GM12878 (cell line): Measurements from ENCODE around the gene KPNA3. TPM values are rescaled to one million over a fixed set of nuclear protein-coding genes. Genes with fewer than 3 reads are reported as not detected.

Experiments used
- ATAC-seq: fragments of 200-7000 bp; cut with Tn5 transposase; 3 replicates; pipeline ENCODE4 v1.9.1; 2020; ENCODE audit warnings: mild to moderate bottlenecking, moderate library complexity
- BruUV-seq: library from RNA; stranded (reverse); fragments of 400-500 nt; replicated peaks from 2 replicates; lab custom pipeline; 2021; lab: Mats Ljungman, UMichigan
- CTCF ChIA-PET: fragments of 300-600 bp; sonication (Branson Sonifier 250); formaldehyde crosslinking; extraction: SDS; loops from one replicate; lab custom pipeline; 2021; ENCODE audit warnings: inconsistent platforms; lab: Yijun Ruan, JAX
- POLR2A ChIA-PET: fragments of 350-600 bp; formaldehyde crosslinking; extraction: SDS; loops from one replicate; lab custom pipeline; 2021; ENCODE audit warnings: inconsistent platforms; lab: Charles Lee
- RAD21 ChIA-PET: fragments of 300-600 bp; sonication (Branson Sonifier 250); formaldehyde crosslinking; loops from one replicate; lab custom pipeline; 2023; ENCODE audit warnings: antibody characterized with exemption; ENCODE audit not compliant: unreplicated experiment; lab: Charles Lee
- SMC1A ChIA-PET: fragments of 300-600 bp; sonication (Branson Sonifier 250); formaldehyde crosslinking; loops from one replicate; lab custom pipeline; 2023; ENCODE audit not compliant: unreplicated experiment, uncharacterized antibody; lab: Charles Lee
- DNase-seq: peaks from one replicate; pipeline ENCODE4 v3.0.0-alpha.2; 2011; ENCODE audit warnings: low read depth, low spot score
- FAIRE-seq: peaks from 3 replicates; lab custom pipeline; 2011; peaks lifted over from hg19 to GRCh38; lab: Jason Lieb, UNC
- H2AFZ ChIP-seq: 2 replicates; pipeline ENCODE4 v1.6.0; 2011; ENCODE audit warnings: low read depth, low read length, control low read depth; ENCODE audit not compliant: control insufficient read depth
- H3K27ac ChIP-seq: 2 replicates; pipeline ENCODE4 v1.5.1; 2011; ENCODE audit warnings: control low read depth; ENCODE audit not compliant: control insufficient read depth, insufficient read depth
- H3K27me3 ChIP-seq, 2 experiments: replicated peaks in 1 of 2; 2 replicates each; pipeline versions ENCODE4 v1.6.0 to v1.6.1; 2011; ENCODE audit warnings: low read length in 1 of 2; ENCODE audit not compliant: control insufficient read depth in 2 of 2, insufficient read depth in 2 of 2
- H3K36me3 ChIP-seq, 2 experiments: 2 replicates each; pipeline ENCODE4 v1.5.1; 2011; ENCODE audit warnings: low read length in 1 of 2; ENCODE audit not compliant: control insufficient read depth in 2 of 2, insufficient read depth in 2 of 2
- H3K4me1 ChIP-seq: 2 replicates; pipeline ENCODE4 v1.6.1; 2011; ENCODE audit warnings: mild to moderate bottlenecking, low read length, moderate library complexity, mixed read lengths; ENCODE audit not compliant: control insufficient read depth, insufficient read depth
- H3K4me2 ChIP-seq: 2 replicates; pipeline ENCODE4 v1.6.0; 2011; ENCODE audit warnings: control low read depth; ENCODE audit not compliant: control insufficient read depth, insufficient read depth
- H3K4me3 ChIP-seq: fragments of 200-600 bp; sonication (generic); 2 replicates; pipeline ENCODE4 v1.5.1; 2016
- H3K79me2 ChIP-seq: 2 replicates; pipeline ENCODE4 v1.6.0; 2011; ENCODE audit warnings: low read length; ENCODE audit not compliant: control insufficient read depth, insufficient read depth
- H3K9ac ChIP-seq: 2 replicates; pipeline ENCODE4 v1.8.0; 2011; ENCODE audit warnings: low read length, control low read depth, mixed read lengths; ENCODE audit not compliant: control insufficient read depth, insufficient read depth
- H3K9me3 ChIP-seq: replicated peaks from 3 replicates; pipeline ENCODE4 v1.5.1; 2011; ENCODE audit warnings: mild to moderate bottlenecking, low read length; ENCODE audit not compliant: control insufficient read depth, insufficient read depth
- H4K20me1 ChIP-seq: 2 replicates; pipeline ENCODE4 v1.6.0; 2011; ENCODE audit not compliant: control insufficient read depth, insufficient read depth
- CEBPZ ChIP-seq: fragments of 150-350 bp; IDR thresholded peaks from 2 replicates; pipeline ENCODE4 v1.6.1; 2016; ENCODE audit warnings: low read depth, low read length
- SKIL ChIP-seq: fragments of 450-650 bp; IDR thresholded peaks from 2 replicates; pipeline ENCODE4 v1.6.1; 2017; ENCODE audit warnings: mild to moderate bottlenecking, low read depth, inconsistent platforms; ENCODE audit not compliant: poor library complexity, severe bottlenecking
- SMAD5 ChIP-seq: IDR thresholded peaks from 2 replicates; pipeline ENCODE4 v1.6.1; 2016; ENCODE audit warnings: antibody characterized with exemption, low read depth
- SMARCA5 ChIP-seq: fragments of 450-650 bp; IDR thresholded peaks from 2 replicates; pipeline ENCODE4 v1.6.1; 2017; ENCODE audit warnings: mild to moderate bottlenecking
- SPI1 ChIP-seq: IDR thresholded peaks from 2 replicates; pipeline ENCODE4 v1.6.1; 2011; ENCODE audit warnings: low read depth, mild to moderate bottlenecking, low read length, moderate library complexity, borderline replicate concordance; ENCODE audit not compliant: insufficient read depth
- STAT1 ChIP-seq: fragments of 450-650 bp; conservative IDR thresholded peaks from 2 replicates; pipeline ENCODE4 v1.6.1; 2014; ENCODE audit warnings: antibody characterized with exemption, mild to moderate bottlenecking
- ZNF622 ChIP-seq: fragments of 450-650 bp; IDR thresholded peaks from 2 replicates; pipeline ENCODE4 v1.6.1; 2017; ENCODE audit warnings: mild to moderate bottlenecking, inconsistent platforms
- WGBS: methylation state at CpG from one replicate; pipeline ENCODE4 v1.1.6; 2016; ENCODE audit warnings: low lambda C conversion rate; ENCODE audit not compliant: insufficient replicate concordance, insufficient coverage; ENCODE audit errors: missing lambda C conversion rate; 5-methylcytosine and 5-hydroxymethylcytosine counted together
- in situ Hi-C: fragments of 300-500 bp; cut with MboI; formaldehyde crosslinking; loops from 9 replicates; pipeline ENCODE4 v1.14.3; 2018; ENCODE audit warnings: mixed read lengths
- intact Hi-C: fragments of 100-400 bp; cut with micrococcal nuclease; formaldehyde crosslinking; loops from one replicate; pipeline ENCODE4 v1.14.2; 2022; ENCODE audit not compliant: unreplicated experiment
- polyA plus RNA-seq, 11 experiments: library from polyadenylated mRNA; depleted of rRNA in 4 of 11; unstranded in 6 of 11; stranded (reverse) in 5 of 11; fragments of >200 nt; fragmentation: Nextera tagmentation in 4 of 11; fragmentation: Illumina TruSeq in 1 of 11; extraction: Ambion mirVana in 4 of 11; extraction: Trizol in 1 of 11; gene quantifications; 1 replicate in 1 of 11; 2 replicates in 10 of 11; pipeline versions ENCODE4 v1.2.1 to v1.2.3, GENCODE V29; 2011 to 2016; ENCODE audit warnings: inconsistent platforms in 2 of 11, missing spikeins in 2 of 11, low read depth in 1 of 11
- total RNA-seq, 4 experiments: library from RNA; depleted of rRNA in 3 of 4; stranded (reverse); fragments of >200 nt in 3 of 4; fragmentation: Illumina TruSeq in 1 of 4; extraction: Trizol in 1 of 4; gene quantifications; 2 replicates each; pipeline versions ENCODE4 v1.2.1 to v1.2.3, GENCODE V29; 2013 to 2021

Gene KPNA3
- total and polyA plus RNA-seq, 10 of the 15 experiments (the other 5 are each of a cell fraction or from before 2014, with no cell fraction given), result 23.3 to 50.5 (median 31.1) TPM

DNA sequence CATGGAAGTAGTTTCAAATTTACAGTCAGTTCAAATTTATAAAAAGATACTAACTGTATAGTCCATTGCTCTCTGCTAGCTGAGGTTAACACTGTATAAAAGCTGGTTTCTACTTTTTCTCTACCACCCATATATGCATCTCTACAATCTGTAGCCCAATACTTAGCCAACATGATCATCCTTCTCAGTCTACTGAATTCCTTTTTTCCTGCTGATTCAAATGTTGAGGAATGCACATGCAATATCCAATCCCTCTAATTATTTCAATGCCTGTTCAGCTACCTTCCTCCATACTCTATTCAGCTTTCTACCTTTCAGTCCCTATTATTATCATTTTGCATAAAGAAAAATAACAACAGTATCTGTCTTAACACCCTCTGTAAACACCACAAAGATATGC lies 15.6 kb downstream of the KPNA3 start:
- ChIA-PET CTCF (interaction anchor here (0.5 to 1.2 kb wide), 4 partner anchors 10 to 23 kb away, joined by 3 to 5 read pairs (median 4); no protein-coding TSS in a partner anchor), SMC1A (interaction anchor here (1.0 kb wide), 2 partner anchors 64 to 87 kb away, joined by 3 to 4 read pairs; no protein-coding TSS in a partner anchor)
- BruUV-seq, result no TSS peak
- Histone ChIP-seq H3K79me2 (peaks cover 60% of the 10 kb centered on the region), H3K4me3 (no peak overlapping the region), H2AFZ (no peak overlapping the region), H3K27ac (no peak overlapping the region), H4K20me1 (no peaks in the 10 kb centered on the region), H3K9ac (no peak overlapping the region), H3K9me3 (no peaks in the 10 kb centered on the region; the same call in 2 of the 3 replicates)
- in situ Hi-C loops, result no loop called here
- DNase-seq, result no peak
- no peak for FAIRE-seq
- no peak for TF ChIP-seq SMAD5
- TF ChIP-seq, all 136 proteins: peak for 0
- intact Hi-C loops, result no loop called here
- ATAC-seq, result no peak
- no peaks in the 10 kb centered on the region for H3K36me3 ChIP-seq
- no peaks in the 10 kb centered on the region for H3K4me1 ChIP-seq
- H3K4me2 ChIP-seq, result no peak overlapping the region
- POLR2A ChIA-PET, result interaction anchor here (0.6 to 1.1 kb wide), 2 partner anchors 15 to 60 kb away, joined by 3 to 4 read pairs; no protein-coding TSS in a partner anchor
- H3K27me3 ChIP-seq, result no peaks in the 10 kb centered on the region
- RAD21 ChIA-PET, result no interaction called here

DNA sequence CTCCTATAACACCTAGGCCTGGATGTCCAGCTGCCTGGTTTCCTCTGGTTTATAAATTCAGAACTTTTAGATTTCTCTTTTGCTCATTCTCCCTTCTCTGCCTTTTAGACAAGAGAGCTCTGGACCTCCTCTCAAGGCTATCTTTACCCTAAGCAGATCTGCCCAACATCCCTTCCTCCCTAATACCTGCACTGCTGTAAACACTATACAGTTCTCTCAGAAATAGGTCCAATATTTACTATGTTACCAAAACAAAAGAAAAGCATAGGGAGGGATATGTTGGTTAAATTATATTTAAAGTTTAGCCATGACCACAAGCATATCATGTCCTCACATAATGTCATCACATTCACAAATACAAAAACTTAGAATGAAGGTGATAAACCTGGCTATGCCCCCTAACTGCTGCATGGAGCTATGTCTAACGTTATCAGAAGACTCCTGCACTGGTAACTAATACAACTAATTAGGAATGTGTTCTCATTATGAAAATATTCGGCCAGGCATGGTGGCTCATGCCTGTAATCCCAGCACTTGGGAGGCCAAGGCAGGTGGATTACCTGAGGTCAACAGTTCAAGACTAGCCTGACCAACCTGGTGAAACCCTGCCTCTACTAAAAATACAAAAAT lies 18.0 kb downstream of the KPNA3 start:
- in situ Hi-C loops (no loop called here), intact Hi-C loops (no loop called here)
- CTCF ChIA-PET, result interaction anchor here (2.0 kb wide), 2 partner anchors 13 to 16 kb away, joined by 4 to 10 read pairs; no protein-coding TSS in a partner anchor
- BruUV-seq, result no TSS peak
- DNase-seq (no peak), FAIRE-seq (no peak), ATAC-seq (no peak)
- POLR2A ChIA-PET, result interaction anchor here (0.5 kb wide), 2 partner anchors 125 to 364 kb away, joined by 3 to 4 read pairs; no protein-coding TSS in a partner anchor
- no peak overlapping the region for H3K4me2 ChIP-seq
- H3K4me3 ChIP-seq, result no peak overlapping the region
- 0 out of 4 replicates have a peak, but pooled peaks cover 0 to 5% of the 10 kb centered on the region in 2 experiments for H3K36me3 ChIP-seq
- no peak overlapping the region for H3K9ac ChIP-seq
- 100% methylated on average over 2 of the region's 2 CpGs for WGBS
- RAD21 ChIA-PET, result no interaction called here
- no peak overlapping the region for H2AFZ ChIP-seq
- no peaks in the 10 kb centered on the region for H3K4me1 ChIP-seq
- no peaks in the 10 kb centered on the region for H4K20me1 ChIP-seq
- SMC1A ChIA-PET, result interaction anchor here (0.6 to 1.4 kb wide), 3 partner anchors 14 to 1238 kb away, joined by 3 read pairs; no protein-coding TSS in a partner anchor
- H3K27me3 ChIP-seq, result no peaks in the 10 kb centered on the region
- H3K79me2 ChIP-seq, result peaks cover 54% of the 10 kb centered on the region
- H3K27ac ChIP-seq, result no peak overlapping the region
- peaks cover 2% of the 10 kb centered on the region; the same call in 2 of the 3 replicates for H3K9me3 ChIP-seq
- no peak for TF ChIP-seq CEBPZ
- TF ChIP-seq SKIL, result no peak
- TF ChIP-seq SMARCA5, result no peak
- no peak for TF ChIP-seq STAT1
- TF ChIP-seq SPI1, result no peak
- TF ChIP-seq ZNF622, result no peak
